Ishikawa (cell line): ENCODE results near the gene KRTAP4-5.

Source experiments
- CEBPB ChIP-seq: IDR thresholded peaks from 2 replicates; pipeline ENCODE4 v1.6.1; 2012
- CREB1 ChIP-seq: IDR thresholded peaks from 2 replicates; pipeline ENCODE4 v1.6.1; 2012; ENCODE audit warnings: low read depth
- EP300 ChIP-seq: IDR thresholded peaks from 2 replicates; pipeline ENCODE4 v1.6.1; 2012; ENCODE audit warnings: borderline replicate concordance
- NFIC ChIP-seq: IDR thresholded peaks from 2 replicates; pipeline ENCODE4 v1.6.1; 2012
- RAD21 ChIP-seq: IDR thresholded peaks from 2 replicates; pipeline ENCODE4 v1.6.1; 2012; ENCODE audit warnings: low read depth
- TCF12 ChIP-seq: IDR thresholded peaks from 2 replicates; pipeline ENCODE4 v1.6.1; 2012; ENCODE audit warnings: low read depth
- TEAD4 ChIP-seq: IDR thresholded peaks from 2 replicates; pipeline ENCODE4 v1.6.1; 2012
- YY1 ChIP-seq: IDR thresholded peaks from 2 replicates; pipeline ENCODE4 v1.6.1; 2012; ENCODE audit warnings: low read depth
- ZBTB7A ChIP-seq: IDR thresholded peaks from 2 replicates; pipeline ENCODE4 v1.6.1; 2012; ENCODE audit warnings: low read depth
- TF ChIP-seq, protein P1 (sequence below): IDR thresholded peaks from 2 replicates; pipeline ENCODE4 v1.6.1; 2012

DNA sequence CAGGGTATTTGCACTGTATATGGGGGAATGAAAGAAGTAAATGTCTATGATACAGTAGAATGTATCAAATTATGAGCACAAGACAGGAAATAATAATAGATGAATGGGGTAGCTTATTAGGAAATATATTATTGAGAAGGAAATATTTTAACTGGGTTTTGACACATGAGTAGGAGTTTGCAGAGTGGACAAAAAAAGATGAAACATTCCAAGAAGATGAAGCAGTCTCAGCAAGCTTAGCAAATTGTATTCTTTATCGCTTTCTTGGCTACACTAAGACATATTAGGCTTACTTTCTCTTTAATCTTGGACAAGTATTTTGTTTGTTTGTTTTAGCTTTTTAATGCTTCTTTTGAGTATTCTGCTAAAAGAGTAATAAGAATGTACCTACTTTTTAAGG, 45.7 kb downstream of the KRTAP4-5 start:
- TF ChIP-seq CREB1 (no peak), CEBPB (no peak), ZBTB7A (no peak), YY1 (no peak), RAD21 (no peak), EP300 (no peak), TCF12 (no peak), NFIC (no peak), TEAD4 (no peak)
- TF ChIP-seq, protein P1, sequence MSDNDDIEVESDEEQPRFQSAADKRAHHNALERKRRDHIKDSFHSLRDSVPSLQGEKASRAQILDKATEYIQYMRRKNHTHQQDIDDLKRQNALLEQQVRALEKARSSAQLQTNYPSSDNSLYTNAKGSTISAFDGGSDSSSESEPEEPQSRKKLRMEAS, result no peak
